Epithelial cell of prostate (primary cell): ENCODE measurements around the gene WNT6.

Source experiments
- DNase-seq: peaks from one replicate; pipeline ENCODE4 v3.0.0-alpha.2; 2011; ENCODE audit warnings: low read depth, low spot score
- H3K27ac ChIP-seq: fragments of 450-650 bp; 2 replicates; pipeline ENCODE4 v1.5.1; 2017; ENCODE audit warnings: mild to moderate bottlenecking

The WNT6 gene

GRCh38 chr2:218910741-218911140 lies 51.1 kb downstream of the WNT6 start:
- DNase-seq, result no peak

GRCh38 chr2:218920504-218920903 lies 60.9 kb downstream of the WNT6 start:
- H3K27ac ChIP-seq, result no peak overlapping the region
- no peak for DNase-seq

More at GRCh38 chr2:218910741-218911140, 51.1 kb downstream of the WNT6 start:
- no peak overlapping the region for H3K27ac ChIP-seq
